Mesendoderm (in vitro differentiated cells): Measurements from ENCODE around the gene RASIP1.

Experiments used
- DNase-seq: peaks from one replicate; pipeline ENCODE4 v3.0.0; 2013
- H2AK5ac ChIP-seq: 2 replicates; pipeline ENCODE4 v1.6.1; 2013; ENCODE audit warnings: low read length, inconsistent platforms
- H2BK120ac ChIP-seq: 2 replicates; pipeline ENCODE4 v1.6.1; 2013; ENCODE audit warnings: low read depth, mild to moderate bottlenecking, low read length, moderate library complexity, mixed read lengths
- H2BK15ac ChIP-seq: replicated peaks from 2 replicates; pipeline ENCODE4 v1.6.1; 2013; ENCODE audit warnings: low read depth, mild to moderate bottlenecking, moderate library complexity
- H2BK5ac ChIP-seq: 2 replicates; pipeline ENCODE4 v1.6.1; 2013; ENCODE audit warnings: low read length, inconsistent platforms
- H3K18ac ChIP-seq: 2 replicates; pipeline ENCODE4 v1.6.1; 2013; ENCODE audit warnings: mild to moderate bottlenecking, low read length, mixed read lengths
- H3K23ac ChIP-seq: one replicate; pipeline ENCODE4 v1.6.1; 2013; ENCODE audit warnings: low read length
- H3K27ac ChIP-seq: 2 replicates; pipeline ENCODE4 v1.5.1; 2013; ENCODE audit warnings: low read depth, mild to moderate bottlenecking, inconsistent platforms, low read length, moderate library complexity
- H3K27me3 ChIP-seq: 2 replicates; pipeline ENCODE4 v1.6.1; 2013; ENCODE audit warnings: low read length, control low read depth, mild to moderate bottlenecking, inconsistent platforms; ENCODE audit not compliant: insufficient read depth, poor library complexity
- H3K36me3 ChIP-seq: 2 replicates; pipeline ENCODE4 v1.6.1; 2013; ENCODE audit warnings: low read length, inconsistent platforms; ENCODE audit not compliant: control insufficient read depth, insufficient read depth
- H3K4ac ChIP-seq: one replicate; pipeline ENCODE4 v1.6.1; 2013; ENCODE audit warnings: low read depth, mild to moderate bottlenecking, low read length, moderate library complexity
- H3K4me1 ChIP-seq: 2 replicates; pipeline ENCODE4 v1.6.1; 2013; ENCODE audit warnings: low read depth, low read length, inconsistent platforms; ENCODE audit not compliant: control insufficient read depth
- H3K4me2 ChIP-seq: 2 replicates; pipeline ENCODE4 v1.6.1; 2013; ENCODE audit warnings: low read length
- H3K4me3 ChIP-seq: 2 replicates; pipeline ENCODE4 v1.5.1; 2013; ENCODE audit warnings: mild to moderate bottlenecking, low read length
- H3K56ac ChIP-seq: one replicate; pipeline ENCODE4 v1.6.1; 2013; ENCODE audit warnings: low read length
- H3K79me1 ChIP-seq: 2 replicates; pipeline ENCODE4 v1.6.1; 2013; ENCODE audit warnings: low read length, inconsistent platforms
- H3K79me2 ChIP-seq: 2 replicates; pipeline ENCODE4 v1.6.1; 2013; ENCODE audit warnings: mild to moderate bottlenecking, low read length; ENCODE audit not compliant: control insufficient read depth, insufficient read depth
- H3K9ac ChIP-seq: 2 replicates; pipeline ENCODE4 v1.6.1; 2013; ENCODE audit warnings: low read length, inconsistent platforms
- H4K5ac ChIP-seq: one replicate; pipeline ENCODE4 v1.6.1; 2013; ENCODE audit warnings: low read length
- H4K8ac ChIP-seq: one replicate; pipeline ENCODE4 v1.6.1; 2013; ENCODE audit warnings: low read depth, mild to moderate bottlenecking, control low read depth, low read length, moderate library complexity
- WGBS: extraction: QIAGEN DNeasy Blood & Tissue Kit; methylation state at CpG from one replicate; pipeline ENCODE4 v1.1.7; 2013; ENCODE audit warnings: low lambda C conversion rate, missing lambda C conversion rate; ENCODE audit not compliant: insufficient coverage; ENCODE audit errors: extremely low coverage; 5-methylcytosine and 5-hydroxymethylcytosine counted together

RASIP1 gene

GRCh38 chr19:48711106-48711662, 29.2 kb downstream of the RASIP1 start:
- DNase-seq, result no peak
- Histone ChIP-seq H4K8ac (no peak overlapping the region), H3K4ac (no peak overlapping the region), H3K9ac (no peak overlapping the region), H3K27me3 (no peaks in the 10 kb centered on the region), H3K23ac (no peak overlapping the region), H2BK15ac (no peak overlapping the region), H3K36me3 (no peaks in the 10 kb centered on the region), H3K27ac (no peak overlapping the region), H3K79me2 (no peaks in the 10 kb centered on the region), H2AK5ac (no peak overlapping the region), H4K5ac (no peak overlapping the region), H3K56ac (no peak overlapping the region), H3K18ac (no peak overlapping the region), H3K4me1 (no peaks in the 10 kb centered on the region), H3K4me3 (no peak overlapping the region), H3K79me1 (no peaks in the 10 kb centered on the region), H2BK120ac (no peak overlapping the region), H2BK5ac (no peak overlapping the region), H3K4me2 (no peak overlapping the region)
- no CpG with 5 or more reads among the region's 4 CpGs for WGBS

GRCh38 chr19:48708471-48708870, 31.9 kb downstream of the RASIP1 start:
- no peak overlapping the region for H2BK5ac ChIP-seq
- no peaks in the 10 kb centered on the region for H3K79me1 ChIP-seq
- no peaks in the 10 kb centered on the region for H3K79me2 ChIP-seq
- no peak overlapping the region for H3K27ac ChIP-seq
- no peak for DNase-seq
- H3K36me3 ChIP-seq, result no peaks in the 10 kb centered on the region
- no peak overlapping the region for H3K4ac ChIP-seq
- no peak overlapping the region for H4K8ac ChIP-seq
- H2BK15ac ChIP-seq, result no peak overlapping the region
- no peak overlapping the region for H3K9ac ChIP-seq
- H3K18ac ChIP-seq, result no peak overlapping the region
- no peak overlapping the region for H3K23ac ChIP-seq
- H3K56ac ChIP-seq, result no peak overlapping the region
- H2BK120ac ChIP-seq, result no peak overlapping the region
- H3K4me3 ChIP-seq, result no peak overlapping the region
- no CpG with 5 or more reads among the region's 11 CpGs for WGBS
- H4K5ac ChIP-seq, result no peak overlapping the region
- H3K27me3 ChIP-seq, result no peaks in the 10 kb centered on the region
- H3K4me1 ChIP-seq, result no peaks in the 10 kb centered on the region
- no peak overlapping the region for H2AK5ac ChIP-seq
- H3K4me2 ChIP-seq, result no peak overlapping the region

- Histone ChIP-seq H2BK5ac (no peak overlapping the region), H3K79me1 (no peaks in the 10 kb centered on the region), H3K4me1 (no peaks in the 10 kb centered on the region), H2BK120ac (no peak overlapping the region), H3K18ac (no peak overlapping the region), H3K27ac (no peak overlapping the region), H2AK5ac (no peak overlapping the region), H3K56ac (no peak overlapping the region), H3K4ac (no peak overlapping the region), H3K27me3 (no peaks in the 10 kb centered on the region), H2BK15ac (no peak overlapping the region), H3K23ac (no peak overlapping the region), H3K9ac (no peak overlapping the region), H4K5ac (no peak overlapping the region), H3K79me2 (no peaks in the 10 kb centered on the region), H3K4me3 (no peak overlapping the region), H3K36me3 (no peaks in the 10 kb centered on the region), H3K4me2 (no peak overlapping the region), H4K8ac (no peak overlapping the region)
- WGBS, result no CpG with 5 or more reads among the region's 2 CpGs
- DNase-seq, result no peak
Observed at GRCh38 chr19:48705431-48705830, 35.0 kb downstream of the RASIP1 start.

- no peak overlapping the region for H2AK5ac ChIP-seq
- no peak overlapping the region for H3K4me3 ChIP-seq
- no peak overlapping the region for H4K8ac ChIP-seq
- H2BK120ac ChIP-seq, result no peak overlapping the region
- no peak overlapping the region for H3K27ac ChIP-seq
- no peaks in the 10 kb centered on the region for H3K79me1 ChIP-seq
- no peak overlapping the region for H3K4ac ChIP-seq
- H2BK5ac ChIP-seq, result no peak overlapping the region
- H3K27me3 ChIP-seq, result no peaks in the 10 kb centered on the region
- no peaks in the 10 kb centered on the region for H3K79me2 ChIP-seq
- H3K36me3 ChIP-seq, result no peaks in the 10 kb centered on the region
- no peak overlapping the region for H3K18ac ChIP-seq
- no peak overlapping the region for H3K4me2 ChIP-seq
- no peak overlapping the region for H3K9ac ChIP-seq
- no peak overlapping the region for H4K5ac ChIP-seq
- WGBS, result no CpG with 5 or more reads among the region's 23 CpGs
- H3K56ac ChIP-seq, result no peak overlapping the region
- no peak overlapping the region for H3K23ac ChIP-seq
- no peak overlapping the region for H2BK15ac ChIP-seq
- no peak for DNase-seq
- no peaks in the 10 kb centered on the region for H3K4me1 ChIP-seq
Observed at GRCh38 chr19:48703316-48703715, 37.1 kb downstream of the RASIP1 start.

GRCh38 chr19:48702701-48703100, 37.7 kb downstream of the RASIP1 start:
- no CpG with 5 or more reads among the region's 13 CpGs for WGBS
- Histone ChIP-seq H3K9ac (no peak overlapping the region), H3K27me3 (no peaks in the 10 kb centered on the region), H3K23ac (no peak overlapping the region), H3K79me2 (no peaks in the 10 kb centered on the region), H2AK5ac (no peak overlapping the region), H3K4me1 (no peaks in the 10 kb centered on the region), H3K56ac (no peak overlapping the region), H3K79me1 (no peaks in the 10 kb centered on the region), H3K36me3 (no peaks in the 10 kb centered on the region), H2BK120ac (no peak overlapping the region), H2BK5ac (no peak overlapping the region), H3K18ac (no peak overlapping the region), H2BK15ac (no peak overlapping the region), H3K4ac (no peak overlapping the region), H4K5ac (no peak overlapping the region), H4K8ac (no peak overlapping the region), H3K27ac (no peak overlapping the region), H3K4me3 (no peak overlapping the region), H3K4me2 (no peak overlapping the region)
- DNase-seq, result no peak

- Histone ChIP-seq H3K79me1 (no peaks in the 10 kb centered on the region), H4K8ac (no peak overlapping the region), H4K5ac (no peak overlapping the region), H2AK5ac (no peak overlapping the region), H2BK5ac (no peak overlapping the region), H2BK15ac (no peak overlapping the region), H2BK120ac (no peak overlapping the region), H3K79me2 (no peaks in the 10 kb centered on the region), H3K27me3 (no peaks in the 10 kb centered on the region), H3K18ac (no peak overlapping the region), H3K4ac (no peak overlapping the region), H3K4me3 (no peak overlapping the region), H3K27ac (no peak overlapping the region), H3K56ac (no peak overlapping the region), H3K4me1 (no peaks in the 10 kb centered on the region), H3K36me3 (no peaks in the 10 kb centered on the region), H3K23ac (no peak overlapping the region), H3K4me2 (no peak overlapping the region), H3K9ac (no peak overlapping the region)
- DNase-seq, result no peak
- WGBS, result no CpG with 5 or more reads among the region's 4 CpGs
Observed at GRCh38 chr19:48698046-48698445, 42.4 kb downstream of the RASIP1 start.
